SKM-1 (cell line): Measurements from ENCODE around the gene CPM.
"Not testable (repeated sequence)": the region's sequence is repeated elsewhere in the genome, so short reads cannot be mapped to it uniquely, and the experiment has no call there.

ENCODE experiments used
- DNase-seq: peaks from one replicate; lab custom pipeline; 2025; ENCODE audit not compliant: unreplicated experiment; lab: John Stamatoyannopoulos, UW

CPM gene

DNA sequence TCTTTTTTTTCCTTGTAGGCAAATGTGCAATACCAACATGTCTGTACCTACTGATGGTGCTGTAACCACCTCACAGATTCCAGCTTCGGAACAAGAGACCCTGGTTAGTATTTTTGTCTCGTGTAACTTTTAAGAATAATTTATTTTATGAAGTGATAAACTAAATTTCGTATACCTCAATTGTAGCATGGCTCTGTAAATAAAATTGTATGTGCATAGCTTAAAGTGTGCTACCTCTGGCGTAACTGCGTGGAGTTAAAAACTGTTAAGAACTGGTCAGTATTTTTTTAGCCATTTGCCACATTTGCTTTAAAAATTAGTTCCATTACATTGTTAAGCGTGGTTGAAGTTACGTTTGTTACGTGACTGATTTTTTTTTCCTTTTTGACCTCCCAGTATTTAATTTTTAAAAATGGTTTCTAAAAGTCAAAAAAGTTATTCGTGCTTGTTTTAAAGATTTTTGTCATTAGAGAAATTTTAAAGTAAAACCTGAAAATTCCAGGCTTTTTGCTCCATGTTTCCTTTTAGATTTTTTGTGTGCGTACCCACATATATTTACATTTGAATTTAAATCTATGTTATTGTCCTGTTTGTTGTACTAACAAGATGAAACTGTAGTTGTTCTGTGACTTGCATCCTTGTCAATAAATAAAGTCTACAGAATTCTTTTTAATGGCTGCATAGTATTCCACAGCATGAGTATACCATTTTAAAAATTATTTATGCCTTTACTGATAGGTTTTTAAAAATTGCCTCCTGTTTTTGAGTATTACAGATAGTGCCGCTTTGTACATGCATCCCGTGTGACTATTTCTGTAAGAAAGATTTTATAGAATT, 123.6 kb downstream of the CPM start:
- no peak for DNase-seq

DNA sequence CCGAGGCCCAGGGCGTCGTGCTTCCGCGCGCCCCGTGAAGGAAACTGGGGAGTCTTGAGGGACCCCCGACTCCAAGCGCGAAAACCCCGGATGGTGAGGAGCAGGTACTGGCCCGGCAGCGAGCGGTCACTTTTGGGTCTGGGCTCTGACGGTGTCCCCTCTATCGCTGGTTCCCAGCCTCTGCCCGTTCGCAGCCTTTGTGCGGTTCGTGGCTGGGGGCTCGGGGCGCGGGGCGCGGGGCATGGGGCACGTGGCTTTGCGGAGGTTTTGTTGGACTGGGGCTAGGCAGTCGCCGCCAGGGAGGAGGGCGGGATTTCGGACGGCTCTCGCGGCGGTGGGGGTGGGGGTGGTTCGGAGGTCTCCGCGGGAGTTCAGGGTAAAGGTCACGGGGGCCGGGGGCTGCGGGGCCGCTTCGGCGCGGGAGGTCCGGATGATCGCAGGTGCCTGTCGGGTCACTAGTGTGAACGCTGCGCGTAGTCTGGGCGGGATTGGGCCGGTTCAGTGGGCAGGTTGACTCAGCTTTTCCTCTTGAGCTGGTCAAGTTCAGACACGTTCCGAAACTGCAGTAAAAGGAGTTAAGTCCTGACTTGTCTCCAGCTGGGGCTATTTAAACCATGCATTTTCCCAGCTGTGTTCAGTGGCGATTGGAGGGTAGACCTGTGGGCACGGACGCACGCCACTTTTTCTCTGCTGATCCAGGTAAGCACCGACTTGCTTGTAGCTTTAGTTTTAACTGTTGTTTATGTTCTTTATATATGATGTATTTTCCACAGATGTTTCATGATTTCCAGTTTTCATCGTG, 124.4 kb downstream of the CPM start:
- peak; percentile 28 for DNase-seq

DNA sequence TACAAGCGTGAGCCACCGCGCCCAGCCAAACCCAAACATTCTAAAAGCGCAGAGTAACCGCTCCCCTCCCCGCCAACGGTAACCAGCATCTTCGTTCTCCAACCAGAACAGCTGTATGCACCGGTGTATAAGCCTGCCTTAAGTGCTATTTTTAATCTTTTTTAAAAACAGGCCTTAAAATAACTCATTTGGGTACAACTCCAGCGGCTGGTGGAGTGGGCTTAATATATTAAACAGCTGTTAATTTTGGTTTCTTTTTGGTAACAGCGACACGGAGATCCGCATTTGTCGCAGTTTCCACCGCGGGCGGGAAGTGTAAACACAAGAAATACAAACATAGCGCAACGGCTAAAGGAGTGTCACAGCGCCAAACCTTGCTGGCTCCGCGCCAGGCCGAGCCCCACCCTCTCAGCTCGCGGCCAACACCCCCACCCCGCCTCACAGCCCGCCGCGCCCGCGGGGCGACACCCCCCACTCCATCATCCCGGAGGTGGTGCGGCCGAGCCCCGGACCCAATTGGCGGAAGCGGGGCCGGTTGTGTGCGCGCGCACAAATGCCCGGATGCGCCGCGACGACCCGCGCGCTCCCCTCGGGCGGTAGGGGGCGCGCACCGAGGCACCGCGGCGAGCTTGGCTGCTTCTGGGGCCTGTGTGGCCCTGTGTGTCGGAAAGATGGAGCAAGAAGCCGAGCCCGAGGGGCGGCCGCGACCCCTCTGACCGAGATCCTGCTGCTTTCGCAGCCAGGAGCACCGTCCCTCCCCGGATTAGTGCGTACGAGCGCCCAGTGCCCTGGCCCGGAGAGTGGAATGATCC, 125.2 kb downstream of the CPM start, which contains the start of gene MDM2:
Gene MDM2 (plus strand): TSS at position 602 of the 812 bp plus-strand sequence. CDS start 301 bp downstream, outside the sequence.
- DNase-seq, result peak; percentile 15

DNA sequence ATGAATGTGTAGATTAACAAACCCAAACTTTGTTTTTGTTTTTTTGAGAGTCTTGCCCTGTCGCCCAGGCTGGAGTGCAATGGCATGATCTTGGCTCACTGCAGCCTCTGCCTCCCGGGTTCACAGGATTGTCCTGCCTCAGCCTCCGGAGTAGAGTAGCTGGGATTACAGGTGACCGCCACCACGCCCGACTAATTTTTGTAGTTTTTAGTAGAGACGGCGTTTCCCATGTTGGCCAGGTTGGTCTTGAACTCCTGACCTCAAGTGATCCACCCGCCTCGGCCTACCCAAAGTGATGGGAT, 125.7 kb downstream of the CPM start:
- not testable (repeated sequence) for DNase-seq

DNA sequence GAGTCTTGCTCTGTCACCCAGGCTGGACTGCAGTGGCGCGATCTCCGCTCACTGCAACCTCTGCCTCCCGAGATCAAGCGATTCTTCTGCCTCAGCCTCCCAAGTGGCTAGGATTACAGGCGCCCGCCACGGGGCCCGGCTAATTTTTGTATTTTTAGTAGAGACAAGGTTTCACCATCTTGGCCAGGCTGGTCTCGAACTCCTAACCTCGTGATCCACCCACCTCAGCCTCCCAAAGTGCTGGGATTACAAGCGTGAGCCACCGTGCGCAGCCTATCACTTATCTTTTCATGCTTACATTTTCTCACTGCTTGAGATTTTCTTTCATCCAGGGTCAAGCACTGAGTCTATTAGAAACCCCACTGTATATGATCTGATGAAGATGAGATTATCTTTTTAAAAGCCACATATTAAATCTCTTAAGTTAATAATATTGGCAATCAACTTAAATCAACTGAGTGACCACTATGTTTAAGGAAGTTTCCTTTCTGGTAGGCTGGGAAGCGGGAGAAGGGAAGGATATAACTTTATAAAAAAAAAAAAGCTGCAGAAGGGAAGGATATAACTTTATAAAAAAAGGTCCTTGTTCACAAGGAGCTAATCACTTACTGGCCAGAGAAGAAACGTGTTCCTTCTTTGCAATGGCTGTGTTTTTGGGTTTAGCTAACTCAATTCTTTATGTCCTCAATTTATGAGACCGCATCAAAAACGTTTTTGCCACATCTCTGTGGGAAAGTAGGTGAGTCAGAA, 126.3 kb downstream of the CPM start:
- no peak for DNase-seq

DNA sequence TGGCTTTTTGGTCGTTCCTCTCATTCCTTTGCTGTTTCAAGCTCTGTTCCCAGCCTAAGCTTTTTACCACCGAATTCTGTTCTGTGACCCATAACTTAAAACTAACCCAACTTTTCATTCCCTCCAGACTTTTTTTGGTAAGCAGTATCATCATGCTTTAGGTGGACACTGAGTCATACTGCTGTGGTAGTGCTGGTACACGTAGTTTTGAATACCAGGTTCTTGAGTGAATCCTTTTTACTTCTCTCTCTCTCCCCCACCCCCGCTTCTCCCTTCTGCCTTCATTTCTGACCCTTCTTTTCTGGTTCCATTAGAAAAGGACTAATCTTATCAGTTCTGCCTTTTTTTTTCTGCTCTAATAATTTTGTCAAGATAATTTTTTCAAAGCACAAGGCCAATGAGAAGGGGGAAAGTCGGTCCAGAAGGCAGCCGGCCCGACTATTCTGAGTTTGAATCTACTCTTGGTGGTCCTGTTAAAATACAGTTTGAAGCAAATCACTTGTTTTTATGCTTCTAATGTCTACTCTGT, 127.3 kb downstream of the CPM start:
- no peak for DNase-seq

DNA sequence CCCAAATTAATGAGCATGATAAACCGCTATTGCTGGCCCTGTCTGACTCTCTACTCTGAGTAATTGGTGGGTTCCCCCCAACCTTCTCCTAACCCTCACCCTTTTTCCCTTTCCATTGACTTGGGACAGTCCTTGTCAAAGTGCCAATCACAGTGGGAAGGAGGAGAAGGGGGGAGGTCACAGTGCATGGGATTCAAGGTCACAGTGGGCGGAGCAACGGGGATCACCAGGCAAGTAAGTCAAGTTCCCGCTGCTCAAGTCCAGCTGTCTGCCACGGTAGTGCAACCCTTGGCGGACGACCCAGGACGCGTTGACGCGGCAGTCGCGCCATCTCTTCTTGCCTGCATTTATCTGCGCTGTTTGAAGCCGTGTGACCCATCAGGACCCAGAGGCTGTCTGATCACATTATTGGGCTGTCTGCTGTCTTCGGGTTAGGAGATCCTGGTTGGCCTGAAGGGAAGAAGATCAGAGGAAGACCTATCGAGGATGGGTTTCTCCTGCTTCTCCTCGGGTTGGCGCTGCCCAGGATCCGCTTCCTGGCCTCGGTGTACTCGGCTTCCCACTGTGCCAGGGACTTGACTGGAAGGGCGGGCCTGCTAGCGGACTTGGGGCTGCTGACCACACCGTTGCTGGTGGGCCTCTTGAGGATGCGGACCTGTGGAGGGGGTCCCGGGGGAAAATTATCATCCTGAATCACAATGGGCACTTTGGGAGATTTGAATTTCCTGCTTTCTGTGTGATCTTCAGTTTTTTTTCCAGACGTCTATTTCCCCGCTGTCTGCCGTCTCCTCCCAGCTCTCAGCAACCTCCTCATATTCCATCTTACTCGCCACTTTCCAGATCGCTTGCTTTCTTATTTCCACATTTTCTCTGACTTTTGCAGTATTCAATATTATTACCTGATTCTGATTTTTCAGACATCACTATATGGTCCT, 128.0 kb downstream of the CPM start:
- no peak for DNase-seq

DNA sequence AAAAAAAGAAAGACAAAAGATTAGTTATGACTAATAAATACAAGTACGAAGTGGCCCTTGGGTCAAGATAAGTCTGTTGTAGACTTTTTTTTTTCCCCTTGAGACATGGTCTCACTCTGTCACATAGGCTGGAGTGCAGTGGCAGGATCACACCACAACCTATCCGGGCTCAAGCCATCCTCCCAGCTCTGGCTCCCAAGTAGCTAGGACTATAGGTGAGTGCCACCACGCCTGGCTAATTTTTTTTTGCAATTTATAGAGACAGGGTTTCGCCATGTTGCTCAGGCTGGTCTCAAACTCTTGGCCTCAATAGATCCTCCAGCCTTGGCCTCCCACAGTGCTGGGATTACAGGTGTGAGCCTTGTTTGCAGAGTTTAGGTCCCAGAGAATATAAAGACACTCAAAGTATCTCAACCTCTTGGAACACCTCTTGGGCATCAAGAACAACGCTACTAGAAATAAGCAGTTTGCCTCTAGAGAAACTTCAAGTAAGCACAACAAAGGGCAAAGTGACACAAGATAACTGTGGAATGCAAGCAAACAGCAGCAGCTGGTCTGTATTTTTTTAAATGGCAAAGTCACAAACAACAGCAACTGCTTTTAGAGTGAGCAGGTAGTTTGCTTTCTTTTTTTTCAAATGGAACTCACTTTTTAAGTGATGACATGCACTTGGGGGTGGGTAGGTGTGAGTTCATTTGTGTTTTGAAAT, 128.9 kb downstream of the CPM start:
- DNase-seq, result no peak

DNA sequence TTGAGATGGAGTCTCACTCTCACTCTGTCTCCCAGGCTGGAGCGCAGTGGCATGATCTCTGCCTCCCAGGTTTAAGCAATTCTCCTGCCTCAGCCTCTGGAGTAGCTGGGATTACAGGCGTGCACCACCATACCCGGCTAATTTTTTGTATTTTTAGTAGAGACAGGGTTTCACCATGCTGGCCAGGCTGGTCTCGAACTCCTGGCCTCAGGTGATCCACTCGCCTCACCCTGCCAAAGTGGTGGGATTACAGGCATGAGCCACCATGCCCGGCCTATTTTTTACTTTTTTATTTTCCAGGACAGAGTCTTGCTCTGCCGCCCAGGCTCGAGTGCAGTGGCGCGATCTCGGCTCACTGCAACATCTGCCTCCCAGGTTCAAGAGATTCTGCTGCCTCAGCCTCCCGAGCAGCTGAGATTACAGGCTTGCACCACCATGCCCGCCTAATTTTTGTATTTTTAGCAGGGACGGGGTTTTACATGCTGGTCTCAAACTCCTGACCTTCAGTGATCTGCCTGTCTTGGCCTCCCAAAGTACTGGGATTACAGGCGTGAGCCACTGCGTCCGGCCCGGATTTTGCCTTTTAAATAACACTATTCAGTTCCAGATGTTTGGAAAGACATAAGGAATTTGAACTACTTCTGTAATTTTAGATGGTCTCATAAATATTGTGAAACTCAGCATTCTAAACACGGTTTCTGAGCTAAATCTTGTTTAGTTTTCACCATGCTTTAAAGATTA, 129.9 kb downstream of the CPM start:
- DNase-seq, result not testable (repeated sequence)

DNA sequence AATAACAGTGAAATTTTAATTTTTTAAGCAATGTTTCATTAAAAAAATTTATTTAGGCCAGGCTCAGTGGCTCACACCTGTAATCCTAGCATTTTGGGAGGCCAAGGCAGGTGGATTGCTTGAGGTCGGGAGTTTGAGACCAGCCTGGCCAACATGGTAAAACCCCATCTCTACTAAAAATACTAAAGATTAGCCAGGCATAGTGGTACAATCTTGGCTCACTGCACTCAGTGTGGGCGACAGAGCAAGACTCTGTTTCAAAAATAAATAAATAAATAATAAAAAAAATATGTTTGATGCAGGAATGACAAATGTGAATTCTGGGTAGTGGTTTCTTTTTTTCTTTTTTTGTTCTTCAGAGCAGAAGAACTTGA, 130.6 kb downstream of the CPM start:
- DNase-seq, result not testable (repeated sequence)
